Measurements from ENCODE around the gene HGD.

DNA sequence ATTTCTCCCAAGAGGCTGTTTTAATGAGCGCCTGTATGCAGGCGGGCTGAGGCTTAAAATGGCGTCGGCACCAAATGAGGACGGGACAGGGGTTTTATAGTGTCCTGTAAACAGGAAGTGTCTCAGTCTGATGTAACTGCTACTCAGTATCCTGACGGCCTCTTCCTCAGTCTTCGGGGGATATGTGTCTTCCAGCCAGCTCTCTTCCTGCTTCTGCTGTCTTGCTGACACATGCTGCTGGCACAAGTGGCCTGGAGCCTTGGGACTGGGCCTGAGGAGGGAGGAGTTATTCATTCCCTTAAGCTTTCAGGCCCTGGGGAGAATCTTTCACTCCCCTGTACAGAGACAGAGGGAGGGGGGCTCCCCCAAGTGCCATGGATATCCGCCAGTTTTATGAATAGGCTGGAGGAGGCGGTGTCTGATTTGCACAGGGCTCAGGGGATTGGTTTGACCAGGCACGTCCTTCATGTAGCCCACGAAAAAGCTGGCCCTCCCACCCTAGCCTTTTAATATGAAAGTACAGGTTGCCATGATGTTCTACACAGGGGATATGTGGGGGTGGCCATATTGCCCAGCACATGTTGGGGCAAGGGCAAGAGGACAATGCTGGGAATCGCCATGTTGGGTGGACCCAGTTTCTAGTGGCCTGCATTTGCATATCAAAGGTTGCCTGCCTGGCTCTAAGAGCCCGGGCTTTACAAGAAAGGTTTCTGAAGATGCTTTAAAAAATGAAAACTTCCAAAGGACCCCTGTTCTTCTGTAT lies 66.0 kb downstream of the HGD start:
- TF ChIP-seq POLR2AphosphoS5 (IDR thresholded peaks at IDR 0.05) (no peak), CTCF (IDR thresholded peaks at IDR 0.05) (no peak), POLR2A (IDR thresholded peaks at IDR 0.05) (no peak), EP300 (IDR thresholded peaks at IDR 0.05) (no peak)
